Measurements from ENCODE around the gene VN1R5. TPM values are rescaled to one million over a fixed set of nuclear protein-coding genes. Genes with fewer than 3 reads are reported as not detected.
"Not testable (repeated sequence)": the region's sequence is repeated elsewhere in the genome, so short reads cannot be mapped to it uniquely, and the experiment has no call there.

The VN1R5 gene
- total RNA-seq: not detected

GRCh38 chr1:247255772-247256171, at the start of gene VN1R5:
Gene VN1R5, plus strand, starts transcription at chr1:247256072.
- H3K27ac Mint-ChIP-seq; DNase-seq; CTCF ChIA-PET; H3K36me3 Mint-ChIP-seq (ENCODE audit: low read depth); H3K4me1 Mint-ChIP-seq; ATAC-seq; H3K4me3 Mint-ChIP-seq; intact Hi-C loops (cut with DNase I, micrococcal nuclease): not testable (repeated sequence)
- POLR2A ChIA-PET: interaction anchor here (0.5 kb wide), 1 partner anchor 51 kb away, joined by 3 read pairs; no protein-coding TSS in a partner anchor
- Mint-ChIP-seq H3K27me3 (peaks cover 13% of the 10 kb centered on the region), H3K9me3 (ENCODE audit: low read depth) (peaks cover 11% of the 10 kb centered on the region)

DNA sequence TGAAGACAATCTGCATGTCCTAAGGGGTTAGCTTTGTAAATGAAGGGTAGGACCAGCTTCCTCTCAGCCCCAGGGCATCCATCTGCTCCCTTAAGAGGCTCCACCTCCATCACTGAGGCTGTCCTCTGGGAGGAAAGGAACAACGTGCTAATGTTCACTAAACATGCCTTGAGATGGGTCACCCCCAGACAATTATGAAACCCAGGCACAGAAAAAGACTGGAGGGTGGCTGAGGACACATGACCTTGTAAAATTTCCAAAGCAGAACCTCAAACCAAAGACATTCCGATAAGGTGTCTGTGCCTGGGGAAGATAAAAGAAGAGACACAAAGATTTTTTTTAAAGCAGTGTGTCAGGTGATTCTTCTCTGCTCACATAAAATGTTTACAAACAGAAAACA, 46.5 kb upstream of the VN1R5 start:
- ChIA-PET POLR2A (interaction anchor here (0.6 kb wide), 1 partner anchor 280 kb away, joined by 4 read pairs; no protein-coding TSS in a partner anchor), CTCF (no interaction called here)
- Mint-ChIP-seq H3K27me3 (no peaks in the 10 kb centered on the region), H3K4me3 (peak overlapping the region; percentile 89), H3K27ac (peak overlapping the region; percentile 27), H3K9me3 (ENCODE audit: low read depth) (peaks cover 1% of the 10 kb centered on the region), H3K4me1 (peaks cover 62% of the 10 kb centered on the region), H3K36me3 (ENCODE audit: low read depth) (peaks cover 40% of the 10 kb centered on the region)
- intact Hi-C loops (cut with DNase I, micrococcal nuclease): no loop called here
- ATAC-seq (no peak), DNase-seq (no peak)

GRCh38 chr1:247210062-247210375, 45.9 kb upstream of the VN1R5 start:
- Mint-ChIP-seq H3K4me1 (peaks cover 61% of the 10 kb centered on the region), H3K27me3 (no peaks in the 10 kb centered on the region), H3K9me3 (ENCODE audit: low read depth) (peaks cover 1% of the 10 kb centered on the region), H3K4me3 (peak overlapping the region; percentile 89), H3K27ac (peak overlapping the region; percentile 72), H3K36me3 (ENCODE audit: low read depth) (peaks cover 39% of the 10 kb centered on the region)
- ATAC-seq (peak; percentile 1), DNase-seq (no peak)
- CTCF ChIA-PET: interaction anchor here (1.1 to 2.0 kb wide), 2 partner anchors 11 to 48 kb away, joined by 3 to 4 read pairs; no protein-coding TSS in a partner anchor
- POLR2A ChIA-PET: interaction anchor here (1.0 kb wide), 1 partner anchor 132 kb away, joined by 3 read pairs; the partner anchor contains the start of gene ZNF670
- intact Hi-C loops (cut with DNase I, micrococcal nuclease): loop anchor here (1.0 to 5.0 kb wide), 10 partner anchors 37 to 644 kb away; partner anchors contain the start of genes ZNF496 (in 2 of the 2), ZNF669 (in 2 of the 2), ZNF670 (in 2 of the 2) and CNST (in 1 of the 2)

DNA sequence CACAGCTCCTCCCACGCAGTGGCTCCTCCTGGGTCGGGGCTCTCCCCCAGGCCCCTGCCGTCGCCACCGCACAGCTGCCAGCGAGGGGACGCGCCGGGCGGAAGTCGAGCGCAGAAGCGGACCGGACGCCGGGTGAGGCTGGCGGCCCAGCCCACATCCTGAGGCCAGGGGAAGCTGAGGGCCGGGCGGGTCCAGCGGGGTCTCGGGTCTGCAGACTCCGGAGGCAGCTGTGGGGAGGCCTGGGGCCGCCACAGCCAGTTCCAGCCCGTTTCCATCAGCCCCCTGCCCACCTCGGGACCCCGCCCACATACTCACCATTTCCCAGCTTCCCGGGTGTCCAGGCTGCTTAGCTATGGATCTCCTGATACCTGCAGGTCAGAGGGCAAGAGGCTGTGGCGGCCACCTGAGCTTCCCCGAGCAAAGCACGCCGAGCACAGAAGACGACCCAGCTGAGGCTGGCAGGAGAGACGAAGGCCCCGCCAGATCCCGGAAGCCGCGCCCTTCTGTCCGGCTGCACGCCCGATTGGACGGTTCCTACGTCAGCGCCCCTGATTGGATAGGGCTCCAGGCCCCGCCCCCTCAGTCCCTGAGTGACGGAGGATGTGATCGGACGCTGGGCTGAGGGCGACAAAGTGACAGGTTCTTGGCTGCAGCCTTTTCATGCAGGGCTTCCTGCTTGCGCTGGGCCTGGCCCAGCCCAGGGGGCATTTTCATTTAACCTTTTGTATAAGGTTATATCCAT, 45.3 kb upstream of the VN1R5 start:
- Mint-ChIP-seq H3K4me1 (peaks cover 60% of the 10 kb centered on the region), H3K27ac (peak overlapping the region; percentile 91), H3K36me3 (ENCODE audit: low read depth) (peaks cover 37% of the 10 kb centered on the region), H3K9me3 (ENCODE audit: low read depth) (peaks cover 1% of the 10 kb centered on the region), H3K27me3 (no peaks in the 10 kb centered on the region), H3K4me3 (peak overlapping the region; percentile 89)
- DNase-seq (peak; percentile 98), ATAC-seq (peak; percentile 100)
- intact Hi-C loops (cut with DNase I, micrococcal nuclease): loop anchor here (1.0 to 5.0 kb wide), 10 partner anchors 38 to 644 kb away; partner anchors contain the start of genes ZNF496 (in 2 of the 2), ZNF669 (in 2 of the 2), ZNF670 (in 2 of the 2) and CNST (in 1 of the 2)
- POLR2A ChIA-PET: interaction anchor here (1.0 kb wide), 1 partner anchor 132 kb away, joined by 3 read pairs; the partner anchor contains the start of gene ZNF670
- CTCF ChIA-PET: interaction anchor here (1.1 to 2.0 kb wide), 2 partner anchors 11 to 48 kb away, joined by 3 to 4 read pairs; no protein-coding TSS in a partner anchor

DNA sequence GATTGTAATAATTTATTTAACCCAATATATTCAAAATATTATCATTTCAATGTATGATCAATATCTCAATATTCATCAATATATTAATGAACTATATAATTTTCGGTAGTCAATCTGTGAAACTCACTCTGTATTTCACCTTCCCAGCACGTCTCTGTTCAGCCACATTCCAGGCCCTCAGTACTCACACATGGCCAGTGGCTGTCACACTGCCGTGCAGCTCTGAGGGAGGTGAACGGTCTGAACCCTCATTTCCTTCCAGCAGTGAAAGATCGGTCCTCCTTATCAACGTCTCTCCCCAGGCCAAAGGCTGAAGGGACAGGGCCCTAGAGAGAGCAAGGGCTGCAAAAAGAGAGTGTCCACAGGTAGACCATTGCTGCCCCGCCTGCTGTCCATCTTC, 44.5 kb upstream of the VN1R5 start:
- Mint-ChIP-seq H3K27ac (no peak overlapping the region), H3K9me3 (ENCODE audit: low read depth) (peaks cover 1% of the 10 kb centered on the region), H3K4me1 (peaks cover 52% of the 10 kb centered on the region), H3K4me3 (no peak overlapping the region), H3K27me3 (no peaks in the 10 kb centered on the region), H3K36me3 (ENCODE audit: low read depth) (peaks cover 29% of the 10 kb centered on the region)
- no peak for ATAC-seq
- intact Hi-C loops (cut with DNase I, micrococcal nuclease): loop anchor here (2.0 to 5.0 kb wide), 4 partner anchors 39 to 487 kb away; partner anchors contain the start of genes SCCPDH (in 1 of the 2), ZNF124 (in 1 of the 2) and ZNF496 (in 1 of the 2)
- ChIA-PET CTCF (interaction anchor here (2.0 kb wide), 1 partner anchor 12 kb away, joined by 4 read pairs; no protein-coding TSS in a partner anchor), POLR2A (no interaction called here)
- DNase-seq: no peak

GRCh38 chr1:247212012-247212411, 43.9 kb upstream of the VN1R5 start:
- Mint-ChIP-seq H3K27me3 (no peaks in the 10 kb centered on the region), H3K9me3 (ENCODE audit: low read depth) (peaks cover 1% of the 10 kb centered on the region), H3K4me3 (no peak overlapping the region), H3K27ac (no peak overlapping the region), H3K4me1 (peaks cover 52% of the 10 kb centered on the region), H3K36me3 (ENCODE audit: low read depth) (peaks cover 23% of the 10 kb centered on the region)
- no peak for DNase-seq
- ChIA-PET POLR2A (no interaction called here), CTCF (interaction anchor here (0.6 kb wide), 1 partner anchor 88 kb away, joined by 7 read pairs; no protein-coding TSS in a partner anchor)
- intact Hi-C loops (cut with DNase I, micrococcal nuclease): loop anchor here in 1 of 2 experiments (5.0 kb wide), 1 partner anchor 120 kb away; the partner anchor contains the start of gene ZNF496
- no peak for ATAC-seq

DNA sequence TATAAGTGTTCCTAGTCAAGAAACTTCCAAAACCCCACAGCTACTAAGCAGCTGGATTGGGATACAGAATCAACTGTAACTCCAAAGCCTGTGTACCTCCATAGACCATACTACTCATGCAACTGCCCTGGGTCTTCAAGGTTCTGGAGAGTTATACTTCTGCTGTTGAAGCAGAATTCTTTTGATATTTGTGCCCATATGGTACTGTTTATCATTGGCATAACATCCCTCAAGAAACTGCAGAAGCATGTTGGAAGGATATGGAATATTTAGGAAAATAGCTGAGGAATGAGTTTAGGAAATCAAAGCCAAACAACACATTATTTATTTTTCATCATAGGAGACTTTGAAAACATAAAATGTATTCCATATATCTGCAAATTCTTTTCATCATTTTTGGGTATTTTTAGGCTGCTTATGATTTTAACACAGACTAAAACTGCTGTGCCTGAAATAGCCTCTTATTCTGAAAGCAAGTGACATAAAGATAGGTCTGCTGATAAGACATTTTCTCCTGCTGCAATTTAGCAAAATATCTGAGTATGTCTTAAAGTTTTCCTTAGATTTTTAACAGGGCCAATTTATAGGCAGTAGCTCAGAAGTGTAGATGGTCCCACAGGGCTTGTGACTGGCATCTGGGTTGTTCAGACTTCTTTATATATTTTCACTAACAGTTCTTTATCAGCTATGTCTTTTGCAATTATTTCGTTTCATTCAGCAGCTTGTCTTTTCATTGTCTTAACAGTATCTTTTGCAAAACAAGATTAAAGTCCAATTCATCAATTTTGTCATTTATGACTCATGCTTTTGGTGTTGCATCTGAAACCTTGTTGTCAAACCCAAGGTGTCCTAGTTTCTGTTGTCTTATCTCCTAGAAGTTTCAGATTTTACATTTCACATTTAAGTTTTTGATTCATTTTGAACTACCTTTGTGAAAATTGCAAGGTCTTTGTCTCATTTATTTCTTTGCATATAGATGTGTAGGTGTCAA, 43.0 kb upstream of the VN1R5 start:
- ATAC-seq (no peak), DNase-seq (no peak)
- Mint-ChIP-seq H3K27me3 (no peaks in the 10 kb centered on the region), H3K4me1 (peaks cover 45% of the 10 kb centered on the region), H3K36me3 (ENCODE audit: low read depth) (peaks cover 14% of the 10 kb centered on the region), H3K4me3 (no peak overlapping the region), H3K9me3 (ENCODE audit: low read depth) (no peaks in the 10 kb centered on the region), H3K27ac (no peak overlapping the region)
- intact Hi-C loops (cut with DNase I, micrococcal nuclease): loop anchor here (1.0 to 5.0 kb wide), 2 partner anchors 119 to 195 kb away; partner anchors contain the start of gene ZNF496 (in 1 of the 2)
- CTCF ChIA-PET: interaction anchor here (0.6 to 0.8 kb wide), 3 partner anchors 87 to 650 kb away, joined by 3 to 7 read pairs (median 3); no protein-coding TSS in a partner anchor
- POLR2A ChIA-PET: no interaction called here

GRCh38 chr1:247216261-247216660, 39.6 kb upstream of the VN1R5 start:
- intact Hi-C loops (cut with DNase I, micrococcal nuclease): no loop called here
- Mint-ChIP-seq H3K27ac (no peak overlapping the region), H3K9me3 (ENCODE audit: low read depth) (no peaks in the 10 kb centered on the region), H3K4me3 (no peak overlapping the region), H3K36me3 (ENCODE audit: low read depth) (no peaks in the 10 kb centered on the region), H3K27me3 (no peaks in the 10 kb centered on the region), H3K4me1 (peaks cover 25% of the 10 kb centered on the region)
- DNase-seq: no peak
- ChIA-PET CTCF (no interaction called here), POLR2A (no interaction called here)
- ATAC-seq: no peak

DNA sequence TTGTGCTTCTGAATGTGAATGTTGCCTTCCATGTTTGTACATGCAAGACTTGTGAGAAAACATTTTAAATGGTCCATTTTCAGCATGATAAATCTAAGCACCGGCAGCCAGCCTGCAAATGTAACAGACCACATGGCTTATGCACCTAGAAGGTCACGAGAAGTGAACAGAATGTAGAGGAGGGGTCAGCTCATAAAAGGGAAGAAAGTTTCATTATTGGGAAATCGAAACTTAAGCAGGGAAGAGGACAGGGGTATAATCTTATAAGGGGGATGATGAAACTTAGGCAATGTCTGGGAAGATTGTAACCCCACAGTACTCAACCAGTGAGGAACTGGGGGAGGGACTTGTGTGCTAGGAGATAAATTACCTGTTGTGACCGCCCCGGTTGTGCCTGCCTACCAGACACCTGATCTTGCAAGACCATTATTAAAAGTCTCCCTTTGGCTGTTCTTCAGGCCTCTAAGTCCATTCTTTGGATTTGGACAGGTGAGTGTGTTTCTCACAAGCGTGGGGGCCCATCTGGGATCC, 37.7 kb upstream of the VN1R5 start:
- no peak for DNase-seq
- Mint-ChIP-seq H3K36me3 (ENCODE audit: low read depth) (no peaks in the 10 kb centered on the region), H3K27me3 (peaks cover 2% of the 10 kb centered on the region), H3K4me1 (peaks cover 8% of the 10 kb centered on the region), H3K27ac (no peak overlapping the region), H3K4me3 (no peak overlapping the region), H3K9me3 (ENCODE audit: low read depth) (peaks cover 1% of the 10 kb centered on the region)
- ATAC-seq: no peak
- ChIA-PET POLR2A (no interaction called here), CTCF (no interaction called here)
- intact Hi-C loops (cut with DNase I, micrococcal nuclease): no loop called here

- CTCF ChIA-PET: interaction anchor here (1.0 kb wide), 1 partner anchor 35 kb away, joined by 4 read pairs; no protein-coding TSS in a partner anchor
- DNase-seq; H3K9me3 Mint-ChIP-seq (ENCODE audit: low read depth); H3K27ac Mint-ChIP-seq; intact Hi-C loops (cut with DNase I, micrococcal nuclease); H3K4me3 Mint-ChIP-seq; ATAC-seq; H3K27me3 Mint-ChIP-seq; POLR2A ChIA-PET; H3K4me1 Mint-ChIP-seq; H3K36me3 Mint-ChIP-seq (ENCODE audit: low read depth): not testable (repeated sequence)
Measured at GRCh38 chr1:247220280-247220679, 35.6 kb upstream of the VN1R5 start.

Data from activated CD4-positive, alpha-beta T cell treated with anti-CD3 and anti-CD28 coated beads for 36 hours (primary cell).